ENCODE data around the gene SLIT3. TPM values are rescaled to one million over a fixed set of nuclear protein-coding genes. Genes with fewer than 3 reads are reported as not detected.

Gene SLIT3
- total and polyA plus RNA-seq, 9 of the 15 experiments (the other 6 are each of a cell fraction or from before 2014, with no cell fraction given) = 0.01 to 0.04 TPM; not detected in 7

- BruUV-seq (replicated peaks) = no TSS peak
- no peak for TF ChIP-seq HDAC3 (IDR thresholded peaks at IDR 0.05; ENCODE audit: borderline replicate concordance, partially characterized antibody)
- TF ChIP-seq TSC22D4 (tag; IDR thresholded peaks at IDR 0.05) = no peak
- TF ChIP-seq PPARD (CRISPR knock-in tag; IDR thresholded peaks at IDR 0.05) = no peak
- TF ChIP-seq ZNF830 (CRISPR knock-in tag; IDR thresholded peaks at IDR 0.05) = no peak
- TF ChIP-seq MBD2 (IDR thresholded peaks at IDR 0.05; ENCODE audit: borderline replicate concordance, low read depth) = no peak
- no peak for TF ChIP-seq XRCC5 (IDR thresholded peaks at IDR 0.05; ENCODE audit: low read depth, low read length)
- TF ChIP-seq CBX3 (IDR thresholded peaks at IDR 0.05; ENCODE audit: borderline replicate concordance in 1 of 2, low read length in 2 of 2) = no peak
- no peak for TF ChIP-seq TAF9B (IDR thresholded peaks at IDR 0.05; ENCODE audit: partially characterized antibody)
- no peak for TF ChIP-seq MCM7 (IDR thresholded peaks at IDR 0.05)
- TF ChIP-seq ZBED1 (IDR thresholded peaks at IDR 0.05) = no peak
- TF ChIP-seq CLOCK (CRISPR knock-in tag; IDR thresholded peaks at IDR 0.05; ENCODE audit: borderline replicate concordance) = no peak
- TF ChIP-seq POLR3G (IDR thresholded peaks at IDR 0.05; ENCODE audit: extremely low read depth, insufficient read length, insufficient replicate concordance) = no peak
- no peak for TF ChIP-seq L3MBTL2 (IDR thresholded peaks at IDR 0.05)
- TF ChIP-seq HEY1 (CRISPR knock-in tag; IDR thresholded peaks at IDR 0.05; ENCODE audit: borderline replicate concordance) = no peak
- no peak for TF ChIP-seq TCF7L2 (IDR thresholded peaks at IDR 0.05; ENCODE audit: low read depth, low read length)
- no peak for TF ChIP-seq STAT5A (IDR thresholded peaks at IDR 0.05; ENCODE audit: borderline replicate concordance, low read length)
- H3K4me3 ChIP-seq = no peak overlapping the region
- WGBS (ENCODE audit: insufficient coverage, low coverage, missing lambda C conversion rate) = 14% methylated on average over 1 of the region's 1 CpG
- H4K20me1 ChIP-seq (replicated peaks; ENCODE audit: control insufficient read depth, insufficient read depth, low read length) = no peaks in the 10 kb centered on the region
- H3K9ac ChIP-seq (ENCODE audit: insufficient read depth in 1 of 2, low read depth in 2 of 2, low read length in 2 of 2) = no peak overlapping the region
- no peaks in the 10 kb centered on the region for H3K4me1 ChIP-seq (replicated peaks in 1 of 2; ENCODE audit: control insufficient read depth in 2 of 2, insufficient read depth in 2 of 2, low read length in 2 of 2)
- no peak for DNase-seq (ENCODE audit: extremely low read depth in 1 of 4, low spot score in 3 of 4)
- no peak overlapping the region for H2AFZ ChIP-seq (ENCODE audit: low read depth, low read length)
- ChIA-PET CTCF (ENCODE audit: low intra/inter-chr PET ratio) (no interaction called here), POLR2A (no interaction called here)
- H3K9me1 ChIP-seq (ENCODE audit: control insufficient read depth, insufficient read depth, low read length) = no peaks in the 10 kb centered on the region
- no peak overlapping the region for H3K4me2 ChIP-seq (ENCODE audit: insufficient read depth, low read length)
- no peaks in the 10 kb centered on the region for H3K79me2 ChIP-seq (ENCODE audit: control insufficient read depth, insufficient read depth, low read length)
- in situ Hi-C loops (cut with MboI) = no loop called here
- H3K36me3 ChIP-seq (ENCODE audit: control insufficient read depth, insufficient read depth, low read length) = no peaks in the 10 kb centered on the region
- intact Hi-C loops (cut with micrococcal nuclease) = no loop called here
- no peak overlapping the region for H3K27ac ChIP-seq (ENCODE audit: extremely low read depth, low read depth, low read length)
- H3K9me3 ChIP-seq (replicated peaks; ENCODE audit: control insufficient read depth, insufficient read depth, low read depth, low read length) = no peaks in the 10 kb centered on the region
- H3K27me3 ChIP-seq (ENCODE audit: control insufficient read depth in 2 of 2, insufficient read depth in 2 of 2, low read length in 2 of 2) = no peaks in the 10 kb centered on the region
- ATAC-seq = no peak
- FAIRE-seq = no peak
Measured at GRCh38 chr5:169258372-169259000, 42.5 kb downstream of the SLIT3 start.
